ENCODE results near the gene AGFG1. TPM values are rescaled to one million over a fixed set of nuclear protein-coding genes. Genes with fewer than 3 reads are reported as not detected.

Gene AGFG1
- total RNA-seq, 1 experiment from 2014 or later: 122 TPM

DNA sequence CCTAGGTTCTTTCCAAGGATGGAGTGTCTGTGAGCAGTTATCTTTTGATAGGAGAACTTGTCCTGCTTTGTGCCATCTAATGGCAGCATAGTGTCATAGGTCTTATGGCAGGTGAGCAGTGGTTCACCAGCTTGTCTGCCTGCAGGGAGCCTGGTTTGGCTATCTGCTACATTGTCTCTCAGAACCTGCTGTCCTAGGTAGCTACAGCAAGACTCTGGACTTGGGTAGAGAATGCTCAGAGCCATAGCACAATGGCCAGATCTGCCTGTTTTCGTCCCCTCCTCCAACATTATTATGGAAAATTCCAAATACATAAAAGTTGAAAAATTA lies 28.3 kb downstream of the AGFG1 start:
- DNase-seq (ENCODE audit: low spot score): no peak
- POLR2A ChIA-PET (ENCODE audit: low non-redundant PET): no interaction called here
- intact Hi-C loops (cut with micrococcal nuclease; ENCODE audit: unreplicated experiment): no loop called here
- Histone ChIP-seq H3K36me3 (ENCODE audit: insufficient read depth, low read length, poor library complexity, severe bottlenecking) (no peaks in the 10 kb centered on the region), H3K27ac (ENCODE audit: low read depth, low read length, poor library complexity, severe bottlenecking) (no peak overlapping the region), H3K27me3 (replicated peaks; ENCODE audit: insufficient read depth, low read depth, low read length, poor library complexity) (no peaks in the 10 kb centered on the region), H3K9me3 (ENCODE audit: low read depth, low read length, poor library complexity, severe bottlenecking) (no peaks in the 10 kb centered on the region), H3K4me1 (ENCODE audit: insufficient read depth, low read length, poor library complexity, severe bottlenecking) (peaks cover 4% of the 10 kb centered on the region), H3K4me3 (ENCODE audit: low read depth, low read length, poor library complexity, severe bottlenecking) (no peak overlapping the region)
- TF ChIP-seq EZH2 (IDR thresholded peaks at IDR 0.05; ENCODE audit: borderline replicate concordance, low read depth, low read length, poor library complexity, severe bottlenecking) (no peak), CTCF (conservative IDR thresholded peaks at IDR 0.05; ENCODE audit: low read depth, low read length) (no peak)
- BruUV-seq (replicated peaks): no TSS peak
- CTCF ChIA-PET: no interaction called here

- H3K9me3 ChIP-seq (ENCODE audit: low read depth, low read length, poor library complexity, severe bottlenecking): no peaks in the 10 kb centered on the region
- no peak for DNase-seq (ENCODE audit: low spot score)
- H3K27me3 ChIP-seq (replicated peaks; ENCODE audit: insufficient read depth, low read depth, low read length, poor library complexity): no peaks in the 10 kb centered on the region
- no peak overlapping the region for H3K27ac ChIP-seq (ENCODE audit: low read depth, low read length, poor library complexity, severe bottlenecking)
- CTCF ChIA-PET: no interaction called here
- peaks cover 9% of the 10 kb centered on the region for H3K4me1 ChIP-seq (ENCODE audit: insufficient read depth, low read length, poor library complexity, severe bottlenecking)
- POLR2A ChIA-PET (ENCODE audit: low non-redundant PET): no interaction called here
- no peaks in the 10 kb centered on the region for H3K36me3 ChIP-seq (ENCODE audit: insufficient read depth, low read length, poor library complexity, severe bottlenecking)
- TF ChIP-seq CTCF (conservative IDR thresholded peaks at IDR 0.05; ENCODE audit: low read depth, low read length) (no peak), EZH2 (IDR thresholded peaks at IDR 0.05; ENCODE audit: borderline replicate concordance, low read depth, low read length, poor library complexity, severe bottlenecking) (no peak)
- H3K4me3 ChIP-seq (ENCODE audit: low read depth, low read length, poor library complexity, severe bottlenecking): no peak overlapping the region
- no TSS peak for BruUV-seq (replicated peaks)
- intact Hi-C loops (cut with micrococcal nuclease; ENCODE audit: unreplicated experiment): no loop called here
Measured at GRCh38 chr2:227503433-227504406, 31.8 kb downstream of the AGFG1 start.

DNA sequence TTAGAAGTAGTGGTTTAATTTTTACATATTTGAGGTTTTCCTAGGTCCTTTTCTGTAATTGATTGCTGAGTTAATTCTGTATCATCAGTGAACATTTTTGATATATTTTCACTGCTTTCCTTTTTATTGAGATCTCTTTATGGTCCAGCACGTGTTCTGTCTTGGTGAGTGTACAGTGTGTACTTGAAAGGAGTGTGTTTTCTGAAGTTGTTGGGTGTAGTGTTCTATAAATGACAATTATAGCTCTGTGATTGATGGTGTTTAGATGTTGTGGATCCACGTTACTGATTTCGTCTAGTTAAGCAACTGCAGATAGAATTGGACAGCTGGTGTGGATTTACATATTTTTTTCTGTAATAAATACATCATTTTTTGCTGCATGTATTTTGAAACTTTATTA lies 32.7 kb downstream of the AGFG1 start:
- no TSS peak for BruUV-seq (replicated peaks)
- Histone ChIP-seq H3K27ac (ENCODE audit: low read depth, low read length, poor library complexity, severe bottlenecking) (no peak overlapping the region), H3K27me3 (replicated peaks; ENCODE audit: insufficient read depth, low read depth, low read length, poor library complexity) (no peaks in the 10 kb centered on the region), H3K4me1 (ENCODE audit: insufficient read depth, low read length, poor library complexity, severe bottlenecking) (peaks cover 19% of the 10 kb centered on the region), H3K36me3 (ENCODE audit: insufficient read depth, low read length, poor library complexity, severe bottlenecking) (no peaks in the 10 kb centered on the region), H3K9me3 (ENCODE audit: low read depth, low read length, poor library complexity, severe bottlenecking) (no peaks in the 10 kb centered on the region), H3K4me3 (ENCODE audit: low read depth, low read length, poor library complexity, severe bottlenecking) (no peak overlapping the region)
- POLR2A ChIA-PET (ENCODE audit: low non-redundant PET): no interaction called here
- CTCF ChIA-PET: no interaction called here
- no peak for TF ChIP-seq CTCF (conservative IDR thresholded peaks at IDR 0.05; ENCODE audit: low read depth, low read length)
- TF ChIP-seq EZH2 (IDR thresholded peaks at IDR 0.05; ENCODE audit: borderline replicate concordance, low read depth, low read length, poor library complexity, severe bottlenecking): no peak
- intact Hi-C loops (cut with micrococcal nuclease; ENCODE audit: unreplicated experiment): no loop called here
- no peak for DNase-seq (ENCODE audit: low spot score)

All from A673 (cell line).